ENCODE measurements around the gene RYR2. TPM values are rescaled to one million over a fixed set of nuclear protein-coding genes. Genes with fewer than 3 reads are reported as not detected.

The RYR2 gene
- total RNA-seq, 2 experiments from 2014 or later = 0.05 to 0.08 TPM

DNA sequence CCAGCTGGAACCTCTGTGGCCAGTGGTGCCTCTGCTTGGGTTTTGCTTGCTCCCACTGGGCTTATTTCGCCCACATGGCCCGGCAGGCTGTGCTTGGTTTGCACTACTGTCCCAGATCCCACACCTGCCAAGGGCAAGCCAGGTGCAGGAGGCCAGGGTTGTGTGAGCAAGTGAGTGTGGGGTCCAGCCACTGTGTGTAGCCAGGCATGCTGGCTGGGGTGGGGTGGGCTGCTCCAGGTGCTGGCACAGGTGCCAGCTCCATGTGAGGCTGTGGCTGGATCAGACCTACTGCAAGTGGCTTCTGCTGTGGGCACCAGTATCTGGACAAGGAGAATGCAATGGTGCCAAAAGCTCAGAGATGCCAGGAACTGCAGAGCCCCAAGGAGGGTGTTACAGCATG is 28.5 kb downstream of the RYR2 start:
- Mint-ChIP-seq H3K9me3 (peaks cover 11% of the 10 kb centered on the region), H3K4me1 (no peaks in the 10 kb centered on the region), H3K36me3 (ENCODE audit: low read depth) (no peaks in the 10 kb centered on the region), H3K27ac (no peak overlapping the region), H3K27me3 (peaks cover 2% of the 10 kb centered on the region), H3K4me3 (no peak overlapping the region)
- DNase-seq = no peak
- CTCF ChIA-PET = no interaction called here
- POLR2A ChIA-PET = no interaction called here

DNA sequence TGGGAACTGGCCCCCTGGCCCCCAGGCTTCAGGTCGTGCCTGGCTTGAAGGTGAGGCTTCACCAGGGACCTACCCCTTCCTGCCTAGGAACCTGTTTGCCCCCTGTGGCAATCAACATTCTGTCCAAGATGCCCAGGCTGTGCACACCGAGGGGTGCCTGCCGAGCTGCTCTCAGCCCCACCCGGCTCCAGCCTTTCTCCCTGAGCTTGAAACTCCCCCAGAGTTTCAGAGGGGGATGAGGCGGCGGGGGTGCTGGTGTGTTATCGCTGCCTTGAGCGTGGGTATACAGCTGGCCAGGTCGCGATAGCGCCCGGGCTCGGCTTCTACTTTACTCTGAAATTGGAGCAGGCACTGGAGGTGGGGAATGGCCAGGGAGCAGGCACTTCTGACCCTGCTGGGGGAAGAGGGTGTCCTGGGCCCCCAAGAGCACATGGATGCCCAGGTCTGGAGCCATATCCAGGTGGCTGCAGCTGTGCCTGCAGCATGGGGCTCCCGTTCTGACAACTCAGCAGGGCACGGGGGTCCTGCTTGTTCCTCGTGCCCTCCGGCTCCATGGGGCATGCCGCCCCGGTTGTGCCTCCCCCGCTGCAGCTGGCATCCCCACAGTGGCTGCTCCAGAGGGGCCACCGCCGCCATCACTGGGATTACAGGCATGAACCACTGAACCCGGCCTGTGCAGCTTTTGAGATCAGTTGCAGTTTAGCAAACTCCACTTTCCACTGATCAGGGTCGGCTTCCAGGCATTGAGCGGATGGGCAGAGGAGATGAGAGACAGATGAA is 29.8 kb downstream of the RYR2 start:
- POLR2A ChIA-PET = no interaction called here
- H3K9me3 Mint-ChIP-seq = peaks cover 11% of the 10 kb centered on the region
- no peak overlapping the region for H3K27ac Mint-ChIP-seq
- no peaks in the 10 kb centered on the region for H3K4me1 Mint-ChIP-seq
- no peaks in the 10 kb centered on the region for H3K36me3 Mint-ChIP-seq (ENCODE audit: low read depth)
- DNase-seq = no peak
- CTCF ChIA-PET = no interaction called here
- H3K27me3 Mint-ChIP-seq = peaks cover 2% of the 10 kb centered on the region
- H3K4me3 Mint-ChIP-seq = no peak overlapping the region

DNA sequence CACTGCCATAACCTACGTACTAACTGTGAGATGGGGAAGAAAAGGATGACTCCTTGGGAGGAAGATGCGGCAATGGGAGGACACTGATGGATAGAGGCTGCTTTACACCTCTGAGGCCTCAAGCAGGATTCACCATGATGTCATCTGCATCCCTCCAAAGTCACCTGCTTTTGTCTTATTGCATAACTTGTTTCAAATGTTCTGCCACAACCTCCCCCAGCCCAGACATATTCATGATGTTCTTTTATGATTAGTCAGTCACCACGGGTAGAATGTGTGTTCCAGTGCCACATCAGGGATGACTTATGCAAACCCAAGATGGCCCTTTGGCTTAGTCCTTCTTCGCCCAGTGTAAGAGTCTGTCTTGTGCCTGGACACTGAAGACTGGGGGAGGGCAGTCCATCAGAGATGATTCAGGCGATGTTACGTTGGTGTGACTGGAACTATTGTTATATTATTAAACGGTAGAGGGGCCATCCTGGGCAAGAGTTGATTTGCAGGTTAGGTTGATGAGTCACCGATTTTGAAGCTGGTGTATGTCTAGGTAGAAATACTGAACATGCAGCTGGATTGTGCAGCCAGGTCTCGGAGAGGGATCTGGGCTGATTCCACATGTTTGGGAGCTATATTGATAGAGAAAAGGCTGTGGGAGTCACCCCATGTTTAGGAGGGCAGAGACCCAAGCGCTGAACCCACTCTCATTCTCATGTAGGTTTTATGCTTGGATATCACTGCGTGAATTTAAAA is 32.6 kb downstream of the RYR2 start:
- Mint-ChIP-seq H3K36me3 (ENCODE audit: low read depth) (no peaks in the 10 kb centered on the region), H3K9me3 (peaks cover 11% of the 10 kb centered on the region), H3K4me1 (no peaks in the 10 kb centered on the region), H3K4me3 (no peak overlapping the region), H3K27ac (no peak overlapping the region), H3K27me3 (no peaks in the 10 kb centered on the region)
- no peak for DNase-seq
- POLR2A ChIA-PET = no interaction called here
- CTCF ChIA-PET = no interaction called here

DNA sequence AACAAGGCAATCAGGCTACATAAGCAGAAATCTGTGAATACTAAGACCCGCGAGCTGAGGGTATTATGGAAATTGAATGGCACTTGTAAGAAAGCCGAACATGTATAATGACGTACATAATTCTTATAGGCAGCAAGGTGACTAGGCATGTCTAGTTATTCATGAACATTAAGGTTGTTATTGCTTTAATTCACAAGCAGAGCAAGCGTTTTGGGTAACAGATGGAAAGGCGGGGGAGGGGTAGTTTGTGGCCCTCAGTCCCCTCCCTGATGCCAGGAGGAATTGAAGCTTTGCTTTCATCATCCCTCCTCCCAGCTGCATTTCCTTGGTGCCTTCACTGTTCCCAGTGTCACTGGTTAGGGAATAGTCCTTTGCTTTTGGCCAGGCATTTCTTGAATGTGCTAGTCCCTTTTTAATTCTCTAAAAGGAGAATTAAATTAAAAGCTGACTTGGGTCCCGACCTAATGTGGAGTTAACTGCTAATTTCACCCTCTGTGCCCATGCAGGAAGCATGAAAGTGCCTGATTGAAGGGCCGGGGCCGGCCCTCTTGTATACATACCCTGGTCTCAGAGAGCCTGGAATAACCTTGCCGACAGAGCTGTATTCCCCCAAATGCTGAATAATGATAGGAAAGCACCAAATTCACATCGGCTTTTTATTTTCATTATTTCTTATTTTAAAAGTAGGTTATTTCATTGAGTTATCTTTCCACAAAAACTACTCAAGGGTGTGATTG is 42.5 kb downstream of the RYR2 start:
- Mint-ChIP-seq H3K27ac (no peak overlapping the region), H3K36me3 (ENCODE audit: low read depth) (no peaks in the 10 kb centered on the region), H3K27me3 (peaks cover 3% of the 10 kb centered on the region), H3K4me1 (no peaks in the 10 kb centered on the region), H3K9me3 (no peaks in the 10 kb centered on the region), H3K4me3 (no peak overlapping the region)
- POLR2A ChIA-PET = no interaction called here
- CTCF ChIA-PET = no interaction called here
- DNase-seq = no peak

DNA sequence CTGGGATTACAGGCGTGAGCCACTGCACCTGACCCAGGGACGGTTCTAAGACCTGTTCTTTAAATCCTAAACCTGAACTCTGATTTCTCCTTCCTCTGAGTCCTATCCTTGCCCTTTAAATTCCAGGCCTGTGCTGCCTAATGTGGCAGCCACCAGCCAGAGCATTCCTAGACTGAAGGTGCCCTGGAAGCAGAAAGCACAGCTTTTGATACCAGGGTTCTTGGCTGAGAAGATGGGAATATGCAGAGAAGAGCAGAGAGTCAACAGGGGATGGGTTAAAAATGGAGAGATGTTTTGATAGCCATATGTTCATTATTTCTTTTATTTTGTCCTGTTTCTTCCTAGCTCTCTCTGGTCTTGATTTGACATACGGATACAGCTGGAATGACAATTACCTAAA is 49.7 kb downstream of the RYR2 start:
- H3K27me3 Mint-ChIP-seq = peaks cover 2% of the 10 kb centered on the region
- H3K36me3 Mint-ChIP-seq (ENCODE audit: low read depth) = no peaks in the 10 kb centered on the region
- H3K4me3 Mint-ChIP-seq = no peak overlapping the region
- no peak for DNase-seq
- POLR2A ChIA-PET = no interaction called here
- no peak overlapping the region for H3K27ac Mint-ChIP-seq
- no peaks in the 10 kb centered on the region for H3K4me1 Mint-ChIP-seq
- H3K9me3 Mint-ChIP-seq = no peaks in the 10 kb centered on the region
- CTCF ChIA-PET = no interaction called here

DNA sequence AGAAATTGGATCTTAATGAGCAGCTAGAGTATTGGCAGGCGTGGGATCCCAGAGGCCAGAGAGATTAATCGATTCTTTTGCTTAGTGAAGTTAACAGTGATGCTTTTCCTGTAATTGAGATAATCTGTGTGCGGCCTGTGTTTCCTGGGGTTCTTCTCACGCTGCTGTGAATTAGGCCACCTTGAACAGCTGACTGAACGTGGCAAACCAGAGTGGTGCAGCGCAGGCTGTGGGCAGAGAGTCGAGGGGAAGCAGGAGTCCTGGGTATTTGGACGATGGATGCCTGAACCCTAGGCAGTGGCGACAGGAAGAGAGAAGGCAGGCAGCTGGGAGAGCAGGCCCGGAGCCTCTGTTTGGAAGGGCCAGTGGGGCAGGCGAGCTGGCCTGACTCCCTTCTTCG is 51.7 kb downstream of the RYR2 start:
- Mint-ChIP-seq H3K4me1 (no peaks in the 10 kb centered on the region), H3K27ac (no peak overlapping the region), H3K27me3 (peaks cover 2% of the 10 kb centered on the region), H3K36me3 (ENCODE audit: low read depth) (no peaks in the 10 kb centered on the region), H3K4me3 (no peak overlapping the region), H3K9me3 (no peaks in the 10 kb centered on the region)
- no peak for DNase-seq
- CTCF ChIA-PET = no interaction called here
- POLR2A ChIA-PET = no interaction called here

DNA sequence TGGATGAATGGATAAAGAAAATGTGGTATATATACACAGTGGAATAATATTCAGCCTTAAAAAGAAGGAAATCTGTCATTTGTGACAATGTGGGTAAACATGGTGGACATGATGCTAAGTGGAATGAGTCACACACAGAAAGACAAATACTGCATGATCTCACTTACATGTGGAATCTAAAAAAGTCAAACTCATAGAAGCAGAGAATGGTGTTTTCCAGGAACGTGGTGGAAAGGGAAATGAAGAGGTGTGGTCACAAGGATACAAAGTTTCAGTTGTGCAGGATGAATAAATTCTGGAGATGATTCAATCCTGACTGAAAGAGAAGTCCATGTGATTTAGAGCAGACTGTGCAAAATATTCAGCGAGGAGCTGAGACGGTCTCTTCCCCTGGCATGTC is 56.6 kb downstream of the RYR2 start:
- H3K27ac Mint-ChIP-seq = no peak overlapping the region
- H3K27me3 Mint-ChIP-seq = peaks cover 2% of the 10 kb centered on the region
- ChIA-PET CTCF (no interaction called here), POLR2A (no interaction called here)
- DNase-seq = no peak
- H3K4me1 Mint-ChIP-seq = no peaks in the 10 kb centered on the region
- H3K9me3 Mint-ChIP-seq = no peaks in the 10 kb centered on the region
- no peaks in the 10 kb centered on the region for H3K36me3 Mint-ChIP-seq (ENCODE audit: low read depth)
- H3K4me3 Mint-ChIP-seq = no peak overlapping the region

DNA sequence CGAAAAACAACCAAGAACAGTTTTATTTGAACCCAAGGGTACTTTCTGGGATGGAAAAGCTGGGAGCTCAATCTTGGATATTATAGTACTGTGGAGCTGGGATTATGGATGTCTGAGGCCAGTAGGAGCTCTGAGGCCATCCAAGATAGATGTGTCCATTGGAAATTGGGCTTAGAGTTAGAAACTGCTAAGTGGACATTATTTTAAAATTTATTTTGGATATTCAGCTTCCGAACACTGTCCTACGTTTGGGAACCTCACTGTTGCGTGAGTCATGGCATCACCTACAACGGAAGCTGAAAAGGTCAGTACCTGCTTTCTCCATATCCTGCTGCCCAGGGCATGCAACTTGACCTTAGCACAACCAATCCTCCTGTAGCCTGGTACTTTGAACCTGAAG is 61.0 kb downstream of the RYR2 start:
- POLR2A ChIA-PET = no interaction called here
- H3K4me3 Mint-ChIP-seq = no peak overlapping the region

DNA sequence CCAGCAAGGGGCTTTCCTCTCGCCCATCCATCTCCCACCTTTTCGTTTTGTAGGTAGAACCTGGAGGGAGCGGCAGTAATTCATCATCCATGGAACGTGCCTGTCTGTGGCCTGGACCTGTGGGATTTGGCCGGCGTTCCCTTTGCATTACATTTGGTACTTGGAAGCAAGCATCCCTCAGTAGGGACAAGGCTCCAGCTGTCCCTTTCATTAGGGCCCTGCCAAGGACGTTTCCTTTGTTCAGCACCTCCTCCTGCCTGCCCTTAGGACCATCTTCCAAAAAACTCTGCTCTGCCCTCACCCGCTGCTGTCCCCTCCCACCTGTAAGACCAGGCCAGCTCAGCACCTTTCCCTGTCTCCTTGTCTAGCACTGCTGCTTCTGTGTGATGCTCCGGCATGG is 62.1 kb downstream of the RYR2 start:
- ChIA-PET CTCF (no interaction called here), POLR2A (no interaction called here)
- H3K9me3 Mint-ChIP-seq = no peaks in the 10 kb centered on the region
- no peak overlapping the region for H3K4me3 Mint-ChIP-seq
- H3K27ac Mint-ChIP-seq = no peak overlapping the region
- H3K4me1 Mint-ChIP-seq = no peaks in the 10 kb centered on the region
- H3K27me3 Mint-ChIP-seq = no peaks in the 10 kb centered on the region
- no peaks in the 10 kb centered on the region for H3K36me3 Mint-ChIP-seq (ENCODE audit: low read depth)
- no peak for DNase-seq

More for the DNA sequence above, 61.0 kb downstream of the RYR2 start:
- Mint-ChIP-seq H3K9me3 (no peaks in the 10 kb centered on the region), H3K4me1 (no peaks in the 10 kb centered on the region), H3K27me3 (peaks cover 2% of the 10 kb centered on the region), H3K27ac (no peak overlapping the region), H3K36me3 (ENCODE audit: low read depth) (no peaks in the 10 kb centered on the region)
- CTCF ChIA-PET = no interaction called here
- DNase-seq = no peak

DNA sequence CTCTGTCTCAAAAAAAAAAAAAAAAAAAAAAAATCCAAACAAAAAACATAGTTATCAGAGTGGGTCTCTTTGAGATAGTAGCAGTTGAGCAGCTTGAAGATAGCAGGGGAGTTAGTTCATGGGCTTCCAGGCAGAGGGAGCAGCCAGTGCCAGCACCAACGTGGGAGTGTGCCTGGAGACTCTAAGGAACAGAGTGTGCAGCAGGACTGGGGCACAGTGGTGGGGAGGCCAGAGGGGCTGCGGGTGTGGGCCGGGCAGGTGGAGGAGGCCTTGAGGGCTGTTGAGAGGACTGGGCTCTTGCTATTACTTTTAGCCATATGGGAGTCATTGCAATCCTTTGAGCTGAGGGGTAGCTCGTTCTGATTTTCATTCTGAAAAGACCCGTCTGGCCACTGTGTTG is 63.8 kb downstream of the RYR2 start:
- Mint-ChIP-seq H3K27ac (no peak overlapping the region), H3K9me3 (no peaks in the 10 kb centered on the region), H3K27me3 (no peaks in the 10 kb centered on the region), H3K36me3 (ENCODE audit: low read depth) (no peaks in the 10 kb centered on the region), H3K4me1 (no peaks in the 10 kb centered on the region), H3K4me3 (no peak overlapping the region)
- POLR2A ChIA-PET = no interaction called here
- CTCF ChIA-PET = no interaction called here
- no peak for DNase-seq

DNA sequence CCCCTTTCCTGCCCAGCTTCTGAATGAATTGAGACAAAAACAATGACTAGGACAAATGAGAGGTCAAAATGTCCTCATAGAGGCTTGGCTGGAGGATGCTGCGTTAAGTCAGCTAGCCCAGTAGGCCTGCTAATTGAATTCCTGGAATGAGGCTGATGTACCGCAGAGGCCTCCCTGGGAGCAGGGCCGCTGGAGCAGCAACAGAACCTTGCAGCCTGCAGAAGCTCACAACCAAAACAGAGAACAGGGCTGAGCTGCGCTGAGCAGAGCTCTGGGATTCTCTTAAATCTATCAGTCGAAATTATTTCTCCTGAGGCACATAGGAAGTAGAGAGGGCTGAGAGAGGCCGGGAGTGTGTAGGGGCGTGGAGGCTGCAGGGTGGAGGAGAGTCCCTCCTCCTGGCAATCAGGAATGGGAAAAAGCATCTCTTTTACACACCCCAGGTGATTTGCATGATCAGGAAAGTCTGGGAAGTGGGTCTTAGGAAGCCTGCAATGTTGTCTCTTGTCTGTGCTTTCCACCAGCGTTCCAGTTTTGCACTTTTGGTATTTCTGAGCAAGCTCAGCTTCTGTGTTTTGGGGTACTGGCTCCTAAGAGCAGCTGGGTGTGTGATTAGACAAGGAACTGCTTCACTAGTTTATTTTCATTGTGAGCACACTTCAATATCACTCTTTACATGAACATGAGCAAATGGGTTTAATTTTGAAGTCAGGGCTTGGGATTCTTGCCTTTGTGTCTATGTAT is 66.5 kb downstream of the RYR2 start:
- Mint-ChIP-seq H3K4me1 (no peaks in the 10 kb centered on the region), H3K27me3 (no peaks in the 10 kb centered on the region), H3K36me3 (ENCODE audit: low read depth) (no peaks in the 10 kb centered on the region), H3K27ac (no peak overlapping the region), H3K4me3 (no peak overlapping the region), H3K9me3 (no peaks in the 10 kb centered on the region)
- no peak for DNase-seq
- POLR2A ChIA-PET = no interaction called here
- CTCF ChIA-PET = no interaction called here

DNA sequence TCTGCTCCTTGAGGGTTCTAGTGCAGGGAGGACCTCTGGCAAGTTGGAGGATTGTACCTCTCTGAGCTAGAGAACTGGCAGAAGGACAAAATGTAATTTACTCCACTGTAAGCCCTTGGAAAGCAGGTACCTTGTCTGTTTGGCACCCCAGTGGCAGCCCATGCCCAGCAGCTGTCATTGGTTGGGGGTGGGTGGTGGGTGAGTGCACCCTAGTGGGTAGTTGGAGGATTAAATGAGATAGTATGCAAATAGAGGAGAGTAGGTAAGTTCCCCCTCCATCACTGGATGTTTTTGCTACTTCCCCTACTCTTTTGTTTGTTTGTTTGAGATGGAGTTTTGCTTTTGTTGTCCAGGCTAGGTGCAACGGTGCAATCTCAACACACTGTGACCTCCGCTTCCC is 69.8 kb downstream of the RYR2 start:
- Mint-ChIP-seq H3K36me3 (ENCODE audit: low read depth) (no peaks in the 10 kb centered on the region), H3K27ac (no peak overlapping the region), H3K27me3 (no peaks in the 10 kb centered on the region), H3K4me1 (no peaks in the 10 kb centered on the region), H3K9me3 (no peaks in the 10 kb centered on the region), H3K4me3 (no peak overlapping the region)
- no peak for DNase-seq
- ChIA-PET POLR2A (no interaction called here), CTCF (interaction anchor here (0.7 to 0.9 kb wide), 2 partner anchors 10 to 165 kb away, joined by 3 to 5 read pairs; no protein-coding TSS in a partner anchor)

DNA sequence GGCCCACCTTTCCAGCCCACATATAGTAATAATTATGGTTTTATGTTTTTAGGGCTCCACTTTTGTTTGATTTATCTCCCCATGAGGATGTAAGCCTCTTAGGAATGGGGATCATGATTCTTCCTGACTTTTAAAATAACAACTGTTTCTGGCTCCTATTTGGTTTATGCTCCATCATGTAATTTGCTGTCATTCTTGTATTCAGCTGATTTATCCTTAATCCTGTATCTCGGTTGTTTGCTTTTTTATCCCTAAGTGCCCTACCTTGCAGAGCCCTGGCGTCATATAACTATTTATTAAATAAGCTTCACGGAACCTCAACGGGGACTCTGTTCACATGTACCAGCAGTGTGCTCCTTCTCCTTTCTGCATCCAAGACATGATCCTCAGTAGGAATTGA is 70.7 kb downstream of the RYR2 start:
- Mint-ChIP-seq H3K9me3 (no peaks in the 10 kb centered on the region), H3K27me3 (no peaks in the 10 kb centered on the region), H3K27ac (no peak overlapping the region), H3K36me3 (ENCODE audit: low read depth) (no peaks in the 10 kb centered on the region), H3K4me1 (no peaks in the 10 kb centered on the region), H3K4me3 (no peak overlapping the region)
- ChIA-PET POLR2A (no interaction called here), CTCF (no interaction called here)
- no peak for DNase-seq

All from activated CD4-positive, alpha-beta memory T cell treated with anti-CD3 and anti-CD28 coated beads, Interleukin-2, amount 10 ng/mL, durations not matched to agents 7 days and 5 days (primary cell).